Renal cortex interstitium (tissue), 11 donors: ENCODE measurements around the gene ERAL1. TPM values are rescaled to one million over a fixed set of nuclear protein-coding genes. Genes with fewer than 3 reads are reported as not detected.
"Not testable (repeated sequence)": the region's sequence is repeated elsewhere in the genome, so short reads cannot be mapped to it uniquely, and the experiment has no call there.

Experiments
- DNase-seq, 11 donors: peaks; one replicate each; pipeline ENCODE4 v3.0.0-alpha.2; 2013; ENCODE audit warnings: low read depth in 9 of 11, low spot score in 4 of 11; ENCODE audit errors: extremely low read depth in 1 of 11
- polyA plus RNA-seq, 3 donors: library from polyadenylated mRNA; unstranded; fragments of 120-200 nt; gene quantifications; one replicate each; pipeline ENCODE4 v1.2.1, GENCODE V29; 2013; ENCODE audit not compliant: insufficient read length in 3 of 3

ERAL1 gene
- polyA plus RNA-seq, 3 donors = 63.6 to 73.8 (median 66.1) TPM

- peak; percentile 74 to 86 (median 80) for DNase-seq
Observed at GRCh38 chr17:28842282-28843012, 12.4 kb upstream of the ERAL1 start, which contains the start of gene FAM222B. FAM222B (minus strand) TSS chr17:28842790; CDS start chr17:28766667, 76,123 bp downstream.

GRCh38 chr17:28843816-28844148 is 11.0 kb upstream of the ERAL1 start:
- no peak for DNase-seq

DNA sequence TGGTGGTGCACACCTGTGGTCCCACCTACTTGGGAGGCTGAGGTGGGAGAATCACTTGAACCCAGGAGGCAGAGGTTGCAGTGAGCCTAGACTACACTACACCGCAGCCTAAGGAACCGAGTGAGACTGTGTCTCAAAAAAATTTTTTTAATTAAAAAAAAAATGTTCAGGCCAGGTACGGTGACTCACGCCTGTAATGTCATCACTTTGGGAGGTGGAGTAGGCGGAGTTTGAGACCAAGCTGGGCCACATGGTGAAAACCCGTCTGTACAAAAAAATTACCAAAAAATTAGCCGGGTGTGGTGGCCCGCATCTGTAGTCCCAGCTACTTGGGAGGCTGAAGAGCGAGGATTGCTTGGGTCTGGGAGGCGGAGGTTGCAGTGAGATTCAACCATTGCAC is 8.6 kb upstream of the ERAL1 start:
- DNase-seq = no peak

GRCh38 chr17:28846699-28847098 is 8.1 kb upstream of the ERAL1 start:
- not testable (repeated sequence) for DNase-seq

DNA sequence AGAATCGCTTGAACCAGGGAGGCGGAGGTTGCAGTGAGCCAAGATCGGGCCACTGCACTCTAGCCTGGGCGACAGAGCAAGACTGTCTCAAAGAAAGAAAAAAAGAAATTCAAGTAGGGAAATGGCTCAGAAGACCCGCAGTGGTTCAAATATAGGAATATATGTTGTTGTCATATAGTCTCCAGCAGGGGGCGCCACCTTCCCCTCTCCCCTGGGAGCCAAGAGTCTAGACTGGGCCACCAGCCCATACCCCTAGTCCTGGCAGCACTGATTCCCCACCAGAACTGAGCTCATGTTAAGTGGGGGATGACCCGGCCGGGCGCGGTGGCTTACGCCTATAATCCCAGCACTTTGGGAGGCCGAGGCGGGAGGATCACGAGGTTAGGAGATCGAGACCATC is 6.1 kb upstream of the ERAL1 start:
- not testable (repeated sequence) for DNase-seq

DNA sequence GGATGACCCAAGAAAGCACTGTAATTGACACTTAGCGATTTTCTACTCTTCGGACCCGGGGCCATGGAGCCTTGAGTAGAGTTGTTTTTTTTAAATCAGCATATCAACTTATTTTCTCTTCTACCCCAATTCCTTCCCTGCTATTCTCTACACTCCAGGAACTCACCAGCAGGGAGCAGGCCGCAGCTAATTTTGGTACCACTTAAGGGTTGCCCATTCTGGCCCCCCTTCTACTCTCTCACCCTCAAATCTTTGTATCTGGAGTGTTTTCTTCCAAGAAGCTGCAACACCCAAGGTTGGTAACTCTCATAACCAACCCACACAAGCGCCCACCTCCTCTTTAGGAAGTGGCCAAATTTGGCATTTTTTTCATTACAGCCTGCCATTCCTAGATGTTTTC is 5.5 kb upstream of the ERAL1 start:
- DNase-seq = no peak

- no peak for DNase-seq
Observed at GRCh38 chr17:28853295-28853694, 1.5 kb upstream of the ERAL1 start.

DNA sequence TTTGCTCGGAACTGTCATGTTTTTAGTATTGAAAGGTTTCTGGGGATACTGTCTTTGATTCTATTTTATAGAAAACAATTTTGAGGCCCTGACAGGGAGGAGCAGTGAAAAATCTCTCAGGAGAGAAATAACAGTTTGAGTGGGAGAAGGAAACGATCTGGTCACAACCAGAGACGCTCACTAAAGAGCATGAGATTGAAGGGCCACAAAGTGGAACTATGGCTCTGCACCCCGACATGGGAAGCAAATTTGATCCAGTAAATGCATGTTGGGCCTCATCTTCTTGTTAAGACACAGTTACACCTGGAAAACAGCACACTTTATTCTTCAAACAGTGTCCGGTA is 492 bp downstream of the ERAL1 start:
- DNase-seq = no peak

DNA sequence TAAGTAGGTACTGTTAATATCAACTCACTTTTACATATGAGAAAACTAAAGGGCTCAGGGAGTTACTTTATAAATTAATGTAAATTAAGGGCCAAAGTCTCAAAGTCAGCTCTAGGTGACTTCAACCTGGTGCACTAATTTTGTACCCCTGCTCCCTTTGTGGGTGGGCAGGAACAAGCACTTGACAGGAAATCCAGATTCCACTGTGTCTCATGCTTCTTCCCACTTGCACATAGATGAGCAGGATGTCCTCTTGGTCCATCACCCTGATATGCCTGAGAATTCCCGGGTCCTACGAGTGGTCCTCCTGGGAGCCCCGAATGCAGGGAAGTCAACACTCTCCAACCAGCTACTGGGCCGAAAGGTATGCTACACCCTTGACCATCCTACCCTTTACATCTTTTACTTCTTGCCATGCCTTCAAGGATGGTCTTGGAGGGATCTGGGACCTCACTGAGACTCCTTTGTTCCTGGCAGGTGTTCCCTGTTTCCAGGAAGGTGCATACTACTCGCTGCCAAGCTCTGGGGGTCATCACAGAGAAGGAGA is 1.3 kb downstream of the ERAL1 start:
- no peak for DNase-seq

DNA sequence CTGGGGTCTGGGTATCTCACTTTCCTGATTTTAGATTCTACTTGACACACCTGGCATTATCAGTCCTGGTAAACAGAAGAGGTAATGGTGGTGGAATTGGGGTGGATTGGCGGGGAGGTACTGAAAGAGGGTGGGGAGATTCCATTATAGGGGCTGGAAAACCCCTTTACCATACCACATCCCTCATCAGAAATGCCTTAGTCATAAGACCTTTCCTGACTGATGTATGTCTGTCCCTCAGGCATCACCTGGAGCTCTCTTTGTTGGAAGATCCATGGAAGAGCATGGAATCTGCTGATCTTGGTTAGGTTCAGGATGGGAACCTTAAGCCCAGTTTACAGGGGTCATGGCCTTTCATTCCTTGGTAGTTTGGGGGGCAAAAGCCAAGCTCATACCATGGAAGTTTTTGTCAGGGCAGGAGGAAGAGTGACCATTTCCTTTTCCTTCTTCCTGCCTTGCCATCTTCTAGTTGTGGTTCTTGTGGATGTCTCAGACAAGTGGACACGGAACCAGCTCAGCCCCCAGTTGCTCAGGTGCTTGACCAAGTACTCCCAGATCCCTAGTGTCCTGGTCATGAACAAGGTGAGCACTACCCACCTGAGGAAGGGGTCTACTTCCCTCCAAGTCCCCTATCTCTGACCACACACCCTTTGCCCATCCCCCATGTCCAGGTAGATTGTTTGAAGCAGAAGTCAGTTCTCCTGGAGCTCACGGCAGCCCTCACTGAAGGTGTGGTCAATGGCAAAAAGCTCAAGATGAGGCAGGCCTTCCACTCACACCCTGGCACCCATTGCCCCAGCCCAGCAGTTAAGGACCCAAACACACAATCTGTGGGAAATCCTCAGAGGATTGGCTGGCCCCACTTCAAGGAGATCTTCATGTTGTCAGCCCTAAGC is 3.3 kb downstream of the ERAL1 start:
- DNase-seq = no peak

DNA sequence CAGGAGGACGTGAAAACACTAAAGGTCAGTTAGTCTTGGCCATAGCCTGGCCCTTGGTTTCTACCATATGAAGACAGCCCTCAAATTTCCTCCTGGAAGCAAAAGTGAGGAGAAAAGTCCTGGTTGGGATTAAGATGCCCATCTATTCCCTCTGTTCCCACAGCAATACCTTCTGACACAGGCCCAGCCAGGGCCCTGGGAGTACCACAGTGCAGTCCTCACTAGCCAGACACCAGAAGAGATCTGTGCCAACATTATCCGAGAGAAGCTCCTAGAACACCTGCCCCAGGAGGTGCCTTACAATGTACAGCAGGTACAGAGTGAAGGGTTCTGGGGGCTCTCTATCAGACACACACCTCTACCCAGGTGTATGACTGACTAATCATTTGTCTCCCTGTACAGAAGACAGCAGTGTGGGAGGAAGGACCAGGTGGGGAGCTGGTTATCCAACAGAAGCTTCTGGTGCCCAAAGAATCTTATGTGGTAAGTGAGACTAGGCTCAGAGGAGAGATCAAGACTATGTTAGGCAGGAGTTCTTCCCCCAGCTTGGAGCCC is 4.1 kb downstream of the ERAL1 start:
- DNase-seq = no peak

GRCh38 chr17:28860363-28860808 is 5.6 kb downstream of the ERAL1 start:
- DNase-seq = no peak

DNA sequence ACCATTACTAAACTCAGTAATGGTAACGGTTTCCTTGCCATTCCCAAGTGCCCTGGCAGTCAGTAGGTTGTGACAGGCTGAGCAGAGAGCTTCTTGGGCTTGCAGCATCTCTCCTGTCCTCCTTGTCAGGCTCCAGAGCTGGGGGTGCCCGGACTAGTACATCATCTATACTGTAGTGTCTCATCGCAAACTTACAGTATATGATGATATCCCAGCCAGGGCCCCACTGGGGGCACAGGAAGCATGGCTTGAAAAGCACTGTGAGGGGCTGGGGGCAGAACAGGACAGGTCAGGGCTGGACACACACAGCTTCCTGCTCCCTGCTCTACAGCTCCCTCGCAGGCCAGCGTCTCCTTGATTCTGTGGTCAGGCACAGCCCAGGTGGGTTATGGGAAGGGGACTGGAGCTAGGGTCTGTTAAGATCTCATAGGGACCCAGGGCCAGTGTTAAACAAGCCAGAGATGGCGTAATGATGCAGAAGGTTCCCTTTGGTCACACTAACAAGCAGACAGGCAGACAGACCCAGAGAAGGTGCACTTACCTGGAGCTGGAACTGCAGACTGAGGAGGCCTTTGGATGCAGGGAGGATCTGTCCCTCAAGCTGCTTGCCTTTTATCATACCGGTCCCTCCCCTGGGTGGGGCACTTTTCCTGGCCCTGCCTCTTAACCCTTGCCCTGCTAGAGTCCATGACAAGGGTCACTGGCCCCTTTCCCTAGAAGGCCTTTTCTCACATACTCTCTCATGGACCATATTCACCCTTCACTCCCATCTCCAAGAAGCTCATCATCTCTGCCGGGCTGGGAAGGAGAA is 6.8 kb downstream of the ERAL1 start:
- DNase-seq = no peak

- DNase-seq = no peak
Observed at GRCh38 chr17:28862561-28862960, 7.7 kb downstream of the ERAL1 start.

DNA sequence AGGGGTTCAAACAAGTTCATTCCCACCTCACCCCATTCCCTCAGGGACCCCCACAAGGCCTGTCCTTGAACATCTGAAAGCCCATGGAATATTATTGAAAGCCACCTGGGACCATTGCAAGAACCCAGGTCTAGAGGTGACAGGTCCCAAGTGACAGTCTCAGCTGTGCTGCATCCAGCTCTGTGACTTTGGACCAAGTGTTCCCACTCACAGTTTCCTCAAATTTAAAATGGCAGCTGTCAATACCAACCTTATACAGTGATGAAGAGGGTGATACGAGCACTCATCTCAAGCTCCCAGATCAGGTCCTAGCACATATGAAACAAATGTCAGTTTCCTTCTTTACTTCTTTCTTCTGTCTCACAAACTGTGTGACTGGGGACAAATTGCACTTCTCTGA is 9.1 kb downstream of the ERAL1 start:
- no peak for DNase-seq

DNA sequence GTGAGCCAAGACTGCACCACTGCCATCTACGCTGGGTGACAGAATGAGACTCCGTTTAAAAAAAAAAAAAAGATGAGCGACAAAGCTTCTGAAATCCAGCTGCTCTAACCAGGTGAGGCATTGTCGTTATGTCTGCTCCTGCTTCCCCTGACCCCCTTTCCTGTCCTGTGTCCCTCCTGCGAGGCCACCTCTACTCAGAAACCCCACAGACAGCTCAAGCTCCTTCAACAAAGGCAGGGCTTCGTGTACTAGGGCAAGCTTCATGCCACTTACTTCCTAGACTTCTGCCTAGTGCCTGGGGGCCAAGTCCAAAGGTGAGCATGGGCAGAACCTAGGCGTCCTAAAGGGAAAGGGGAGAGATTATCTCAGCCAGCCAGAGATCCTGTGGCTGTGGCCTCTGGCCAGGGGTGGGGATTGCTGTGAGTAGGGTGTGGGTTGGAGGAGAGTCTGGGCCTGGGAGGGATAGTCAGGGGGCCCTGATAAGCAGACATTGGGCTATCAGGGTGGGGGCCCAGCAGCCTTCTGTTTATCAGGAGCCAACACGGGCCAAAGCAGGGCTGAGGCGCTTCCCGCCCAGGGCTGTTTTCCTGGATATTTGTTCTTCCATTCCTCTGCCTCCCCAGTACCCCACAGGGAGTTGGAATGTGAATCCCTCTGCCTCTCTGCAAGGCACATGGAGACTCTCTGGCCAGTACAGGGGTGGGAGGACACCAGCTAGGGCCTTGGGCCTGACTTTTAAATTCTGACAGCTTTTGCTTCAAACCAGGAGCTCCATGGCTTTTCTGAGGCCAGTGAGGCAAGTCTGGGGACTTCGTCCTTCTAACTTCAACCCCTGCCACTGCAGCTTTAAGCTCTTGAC is 10.4 kb downstream of the ERAL1 start:
- DNase-seq = no peak

GRCh38 chr17:28865946-28866752 is 11.3 kb downstream of the ERAL1 start:
- DNase-seq = no peak
